PC-3 (cell line): ENCODE results near the gene LTB4R. TPM values are rescaled to one million over a fixed set of nuclear protein-coding genes. Genes with fewer than 3 reads are reported as not detected.

Experiments used
- ATAC-seq: fragments of 200-7000 bp; cut with Tn5 transposase; 2 replicates; pipeline ENCODE4 v1.9.1; 2020; ENCODE audit warnings: mild to moderate bottlenecking, moderate library complexity
- Bru-seq: library from RNA; stranded (reverse); fragments of 400-500 nt; gene quantifications from one replicate; lab custom pipeline; 2021; lab: Mats Ljungman, UMichigan
- BruChase-seq, 2 experiments: library from RNA; stranded (reverse); fragments of 400-500 nt; gene quantifications; one replicate each; lab custom pipeline; 2021; lab: Mats Ljungman, UMichigan
- BruUV-seq: library from RNA; stranded (reverse); fragments of 400-500 nt; replicated peaks from 2 replicates; lab custom pipeline; 2021; lab: Mats Ljungman, UMichigan
- CTCF ChIA-PET: fragments of 300-600 bp; sonication (Branson Sonifier 250); formaldehyde crosslinking; loops from one replicate; lab custom pipeline; 2022; ENCODE audit warnings: antibody characterized with exemption; lab: Charles Lee
- POLR2A ChIA-PET: fragments of 300-600 bp; sonication (Branson Sonifier 250); formaldehyde crosslinking; loops from one replicate; lab custom pipeline; 2022; ENCODE audit warnings: antibody characterized with exemption; ENCODE audit not compliant: unreplicated experiment; lab: Charles Lee
- DNase-seq: peaks from one replicate; pipeline ENCODE4 v3.0.0-alpha.2; 2015
- H2AFZ ChIP-seq: fragments of 300-600 bp; sonication (generic); 2 replicates; pipeline ENCODE4 v1.6.0; 2016; ENCODE audit warnings: antibody characterized with exemption, low read length
- H3F3A ChIP-seq: fragments of 300-600 bp; sonication (generic); one replicate; pipeline ENCODE4 v1.6.0; 2017; ENCODE audit warnings: antibody characterized with exemption, low read length, control low read depth, mild to moderate bottlenecking; ENCODE audit not compliant: unreplicated experiment
- H3K27ac ChIP-seq: fragments of 300-600 bp; sonication (generic); 2 replicates; pipeline ENCODE4 v1.5.1; 2016; ENCODE audit warnings: mild to moderate bottlenecking, low read length
- H3K27me3 ChIP-seq: fragments of 300-600 bp; sonication (generic); 2 replicates; pipeline ENCODE4 v1.6.1; 2016; ENCODE audit warnings: low read length, mixed read lengths
- H3K36me3 ChIP-seq: fragments of 300-600 bp; sonication (generic); 2 replicates; pipeline ENCODE4 v1.6.1; 2016; ENCODE audit warnings: low read depth, mixed run types, low read length, mixed read lengths
- H3K4me1 ChIP-seq: fragments of 300-600 bp; sonication (generic); 2 replicates; pipeline ENCODE4 v1.5.1; 2016; ENCODE audit warnings: low read length; ENCODE audit not compliant: insufficient read depth
- H3K4me2 ChIP-seq: fragments of 300-600 bp; sonication (generic); 2 replicates; pipeline ENCODE4 v1.6.0; 2016; ENCODE audit warnings: low read length
- H3K4me3 ChIP-seq: fragments of 300-600 bp; sonication (generic); 2 replicates; pipeline ENCODE4 v1.5.1; 2016; ENCODE audit warnings: mild to moderate bottlenecking, low read length, mixed read lengths
- H3K79me2 ChIP-seq: fragments of 300-600 bp; sonication (generic); 2 replicates; pipeline ENCODE4 v1.6.1; 2017; ENCODE audit warnings: low read length, mixed read lengths
- H3K9ac ChIP-seq: fragments of 300-600 bp; sonication (generic); 2 replicates; pipeline ENCODE4 v1.6.0; 2016; ENCODE audit warnings: mild to moderate bottlenecking, low read length
- H3K9me2 ChIP-seq: fragments of 300-600 bp; sonication (generic); replicated peaks from 2 replicates; pipeline ENCODE4 v1.6.1; 2016; ENCODE audit warnings: mixed run types, low read length, mixed read lengths
- H3K9me3 ChIP-seq: fragments of 300-600 bp; sonication (generic); 2 replicates; pipeline ENCODE4 v1.6.1; 2016; ENCODE audit warnings: low read length, mixed read lengths
- H4K20me1 ChIP-seq: fragments of 300-600 bp; sonication (generic); 2 replicates; pipeline ENCODE4 v1.6.1; 2016; ENCODE audit warnings: low read length, mixed read lengths
- EZH2 ChIP-seq: fragments of 300-600 bp; sonication (generic); IDR thresholded peaks from one replicate; pipeline ENCODE4 v1.6.1; 2017; ENCODE audit warnings: antibody characterized with exemption, mild to moderate bottlenecking, low read length; ENCODE audit not compliant: unreplicated experiment
- EZH2phosphoT487 ChIP-seq: fragments of 300-600 bp; sonication (generic); IDR thresholded peaks from 2 replicates; pipeline ENCODE4 v1.6.1; 2018; ENCODE audit warnings: mild to moderate bottlenecking, antibody characterized with exemption, low read length, borderline replicate concordance
- intact Hi-C: fragments of 100-400 bp; cut with micrococcal nuclease; formaldehyde crosslinking; loops from 2 replicates; pipeline ENCODE4 v1.9.0; 2023
- long read RNA-seq: library from polyadenylated mRNA; unstranded; transcript quantifications from one replicate; pipeline ENCODE4 v2.0.0, GENCODE V29; 2021; ENCODE audit not compliant: unreplicated experiment
- total RNA-seq: library from RNA; depleted of rRNA; stranded (reverse); fragments of >200 nt; gene quantifications from 2 replicates; pipeline ENCODE4 v1.2.3, GENCODE V29; 2014; rRNA removed
- TF ChIP-seq, protein P1 (sequence below): fragments of 300-600 bp; sonication (generic); conservative IDR thresholded peaks from 2 replicates; pipeline ENCODE4 v1.5.1; 2017; ENCODE audit warnings: antibody characterized with exemption, low read depth, mild to moderate bottlenecking, low read length

The LTB4R gene, protein sequence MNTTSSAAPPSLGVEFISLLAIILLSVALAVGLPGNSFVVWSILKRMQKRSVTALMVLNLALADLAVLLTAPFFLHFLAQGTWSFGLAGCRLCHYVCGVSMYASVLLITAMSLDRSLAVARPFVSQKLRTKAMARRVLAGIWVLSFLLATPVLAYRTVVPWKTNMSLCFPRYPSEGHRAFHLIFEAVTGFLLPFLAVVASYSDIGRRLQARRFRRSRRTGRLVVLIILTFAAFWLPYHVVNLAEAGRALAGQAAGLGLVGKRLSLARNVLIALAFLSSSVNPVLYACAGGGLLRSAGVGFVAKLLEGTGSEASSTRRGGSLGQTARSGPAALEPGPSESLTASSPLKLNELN
- total RNA-seq (11.6 and 13.1 TPM in 2 replicates), Bru-seq, nascent RNA (percentile 72 among the genes with signal in this experiment), BruChase-seq, experiment 1, labeled RNA remaining after a 6-hour chase (percentile 84 among the genes with signal in this experiment), BruChase-seq, experiment 2, labeled RNA remaining after a 2-hour chase (percentile 89 among the genes with signal in this experiment)
- long read RNA-seq, full-length matches to known transcripts: 5 of 47 reads
- long read RNA-seq, partial matches to known transcripts: 0 of 47 reads
- long read RNA-seq, other reads (novel, unspliced or antisense): 42 of 47 reads

DNA sequence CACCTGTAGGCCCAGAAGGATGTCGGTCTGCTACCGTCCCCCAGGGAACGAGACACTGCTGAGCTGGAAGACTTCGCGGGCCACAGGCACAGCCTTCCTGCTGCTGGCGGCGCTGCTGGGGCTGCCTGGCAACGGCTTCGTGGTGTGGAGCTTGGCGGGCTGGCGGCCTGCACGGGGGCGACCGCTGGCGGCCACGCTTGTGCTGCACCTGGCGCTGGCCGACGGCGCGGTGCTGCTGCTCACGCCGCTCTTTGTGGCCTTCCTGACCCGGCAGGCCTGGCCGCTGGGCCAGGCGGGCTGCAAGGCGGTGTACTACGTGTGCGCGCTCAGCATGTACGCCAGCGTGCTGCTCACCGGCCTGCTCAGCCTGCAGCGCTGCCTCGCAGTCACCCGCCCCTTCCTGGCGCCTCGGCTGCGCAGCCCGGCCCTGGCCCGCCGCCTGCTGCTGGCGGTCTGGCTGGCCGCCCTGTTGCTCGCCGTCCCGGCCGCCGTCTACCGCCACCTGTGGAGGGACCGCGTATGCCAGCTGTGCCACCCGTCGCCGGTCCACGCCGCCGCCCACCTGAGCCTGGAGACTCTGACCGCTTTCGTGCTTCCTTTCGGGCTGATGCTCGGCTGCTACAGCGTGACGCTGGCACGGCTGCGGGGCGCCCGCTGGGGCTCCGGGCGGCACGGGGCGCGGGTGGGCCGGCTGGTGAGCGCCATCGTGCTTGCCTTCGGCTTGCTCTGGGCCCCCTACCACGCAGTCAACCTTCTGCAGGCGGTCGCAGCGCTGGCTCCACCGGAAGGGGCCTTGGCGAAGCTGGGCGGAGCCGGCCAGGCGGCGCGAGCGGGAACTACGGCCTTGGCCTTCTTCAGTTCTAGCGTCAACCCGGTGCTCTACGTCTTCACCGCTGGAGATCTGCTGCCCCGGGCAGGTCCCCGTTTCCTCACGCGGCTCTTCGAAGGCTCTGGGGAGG is at the start of gene LTB4R:
LTB4R (plus strand) TSS at position 857 of the 959 bp plus-strand sequence. CDS start 4,150 bp downstream, outside the sequence.
- H3K27me3 ChIP-seq: no peaks in the 10 kb centered on the region
- ChIA-PET POLR2A (no interaction called here), CTCF (no interaction called here)
- H3K9me2 ChIP-seq: no peaks in the 10 kb centered on the region
- TF ChIP-seq, protein P1, sequence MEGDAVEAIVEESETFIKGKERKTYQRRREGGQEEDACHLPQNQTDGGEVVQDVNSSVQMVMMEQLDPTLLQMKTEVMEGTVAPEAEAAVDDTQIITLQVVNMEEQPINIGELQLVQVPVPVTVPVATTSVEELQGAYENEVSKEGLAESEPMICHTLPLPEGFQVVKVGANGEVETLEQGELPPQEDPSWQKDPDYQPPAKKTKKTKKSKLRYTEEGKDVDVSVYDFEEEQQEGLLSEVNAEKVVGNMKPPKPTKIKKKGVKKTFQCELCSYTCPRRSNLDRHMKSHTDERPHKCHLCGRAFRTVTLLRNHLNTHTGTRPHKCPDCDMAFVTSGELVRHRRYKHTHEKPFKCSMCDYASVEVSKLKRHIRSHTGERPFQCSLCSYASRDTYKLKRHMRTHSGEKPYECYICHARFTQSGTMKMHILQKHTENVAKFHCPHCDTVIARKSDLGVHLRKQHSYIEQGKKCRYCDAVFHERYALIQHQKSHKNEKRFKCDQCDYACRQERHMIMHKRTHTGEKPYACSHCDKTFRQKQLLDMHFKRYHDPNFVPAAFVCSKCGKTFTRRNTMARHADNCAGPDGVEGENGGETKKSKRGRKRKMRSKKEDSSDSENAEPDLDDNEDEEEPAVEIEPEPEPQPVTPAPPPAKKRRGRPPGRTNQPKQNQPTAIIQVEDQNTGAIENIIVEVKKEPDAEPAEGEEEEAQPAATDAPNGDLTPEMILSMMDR: no peak
- no peak for TF ChIP-seq EZH2phosphoT487
- TF ChIP-seq EZH2: no peak
- peaks cover 15% of the 10 kb centered on the region; the same call in 1 of the 2 replicates for H3K36me3 ChIP-seq
- H3K4me3 ChIP-seq: no peak within 1 kb of the TSS
- BruUV-seq: no TSS peak
- no peak within 1 kb of the TSS for H3K4me2 ChIP-seq
- H3K9me3 ChIP-seq: no peaks in the 10 kb centered on the region
- H3F3A ChIP-seq: no peaks in the 10 kb centered on the region
- peaks cover 9% of the 10 kb centered on the region for H3K4me1 ChIP-seq
- DNase-seq: no peak
- no peak for ATAC-seq
- H3K9ac ChIP-seq: no peak within 1 kb of the TSS
- no peak within 1 kb of the TSS for H2AFZ ChIP-seq
- intact Hi-C loops: no loop called here
- H4K20me1 ChIP-seq: no peaks in the 10 kb centered on the region
- no peak within 1 kb of the TSS for H3K27ac ChIP-seq
- no peaks in the 10 kb centered on the region for H3K79me2 ChIP-seq

DNA sequence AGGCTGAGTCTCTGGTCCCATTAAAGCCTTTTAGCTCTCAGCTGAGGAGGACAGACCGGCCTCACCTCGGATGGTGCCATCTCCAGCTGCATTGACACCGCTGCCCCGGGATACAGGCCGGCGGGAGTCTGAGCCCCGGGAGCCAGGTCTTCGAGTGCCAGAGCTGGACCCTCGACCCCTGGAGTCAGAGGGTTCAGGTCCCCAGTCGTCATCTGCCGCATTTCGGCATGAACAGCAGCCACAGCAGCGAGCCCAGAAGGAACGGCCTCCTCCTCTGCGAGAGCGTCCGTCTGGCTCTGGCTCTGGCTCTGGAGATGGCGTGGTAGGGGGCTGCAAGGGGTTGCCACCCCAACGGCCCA is 49.4 kb upstream of the LTB4R start:
- no peaks in the 10 kb centered on the region for H3K79me2 ChIP-seq
- CTCF ChIA-PET: no interaction called here
- H3K36me3 ChIP-seq: no peaks in the 10 kb centered on the region
- no peaks in the 10 kb centered on the region for H4K20me1 ChIP-seq
- no peaks in the 10 kb centered on the region for H3K9me3 ChIP-seq
- H3K4me3 ChIP-seq: no peak overlapping the region
- H3K9me2 ChIP-seq: no peaks in the 10 kb centered on the region
- H3K4me2 ChIP-seq: no peak overlapping the region
- POLR2A ChIA-PET: no interaction called here
- no peak overlapping the region for H2AFZ ChIP-seq
- no peaks in the 10 kb centered on the region for H3K27me3 ChIP-seq
- H3K4me1 ChIP-seq: peaks cover 8% of the 10 kb centered on the region; the same call in 1 of the 2 replicates
- TF ChIP-seq, protein P1: no peak
- TF ChIP-seq EZH2 (no peak), EZH2phosphoT487 (no peak)
- no peak overlapping the region for H3K27ac ChIP-seq
- no peak for DNase-seq
- no peaks in the 10 kb centered on the region for H3F3A ChIP-seq
- no TSS peak for BruUV-seq
- no peak overlapping the region for H3K9ac ChIP-seq
- intact Hi-C loops: no loop called here
- ATAC-seq: no peak
